ENCODE results near the gene ZBTB5. TPM values are rescaled to one million over a fixed set of nuclear protein-coding genes. Genes with fewer than 3 reads are reported as not detected.

ZBTB5 gene
- total and polyA plus RNA-seq, 2 experiments from 2014 or later: 1.8 to 8.3 TPM

- no peak overlapping the region for H2AFZ ChIP-seq
- WGBS, 2 experiments (ENCODE audit: low coverage in 1 of 2, low lambda C conversion rate in 2 of 2, missing lambda C conversion rate in 2 of 2): 71 to 74% methylated on average over 4 of the region's 4 CpGs
- H4K20me1 ChIP-seq (ENCODE audit: insufficient read depth): no peaks in the 10 kb centered on the region
- H3K9me2 ChIP-seq (ENCODE audit: insufficient read depth): no peaks in the 10 kb centered on the region
- H3K79me2 ChIP-seq (ENCODE audit: insufficient read depth): no peaks in the 10 kb centered on the region
- H3K4me2 ChIP-seq (ENCODE audit: unreplicated experiment): no peak overlapping the region
- H3F3A ChIP-seq (ENCODE audit: insufficient read depth): peaks cover 11% of the 10 kb centered on the region; the same call in 1 of the 2 replicates
- in situ Hi-C loops (cut with MboI): no loop called here
- peak; percentile 32 for DNase-seq
- H3K9me3 ChIP-seq (ENCODE audit: low read depth): no peaks in the 10 kb centered on the region
- H3K9ac ChIP-seq: no peak overlapping the region
- no peak for TF ChIP-seq EZH2 (IDR thresholded peaks at IDR 0.05; ENCODE audit: insufficient read depth, poor library complexity, severe bottlenecking)
- no peak for TF ChIP-seq EZH2phosphoT487 (IDR thresholded peaks at IDR 0.05; ENCODE audit: insufficient read depth, low read depth)
- no peaks in the 10 kb centered on the region for H3K36me3 ChIP-seq (ENCODE audit: low read depth)
- no peak overlapping the region for H3K27ac ChIP-seq
- H3K27me3 ChIP-seq (replicated peaks; ENCODE audit: insufficient read depth): no peaks in the 10 kb centered on the region
- no peak overlapping the region for H3K4me3 ChIP-seq
- peaks cover 15% of the 10 kb centered on the region; the same call in 1 of the 2 replicates for H3K4me1 ChIP-seq (ENCODE audit: insufficient read depth)
Measured at GRCh38 chr9:37413311-37413710, 51.9 kb downstream of the ZBTB5 start.

- TF ChIP-seq EZH2phosphoT487 (IDR thresholded peaks at IDR 0.05; ENCODE audit: insufficient read depth, low read depth): no peak
- H3F3A ChIP-seq (ENCODE audit: insufficient read depth): peaks cover 11% of the 10 kb centered on the region; the same call in 1 of the 2 replicates
- H3K4me1 ChIP-seq (ENCODE audit: insufficient read depth): peaks cover 15% of the 10 kb centered on the region; the same call in 1 of the 2 replicates
- no peak overlapping the region for H3K9ac ChIP-seq
- no peak overlapping the region for H3K4me3 ChIP-seq
- in situ Hi-C loops (cut with MboI): no loop called here
- H3K27ac ChIP-seq: no peak overlapping the region
- H3K9me2 ChIP-seq (ENCODE audit: insufficient read depth): no peaks in the 10 kb centered on the region
- H2AFZ ChIP-seq: no peak overlapping the region
- no peaks in the 10 kb centered on the region; the same call in 1 of the 2 replicates for H3K27me3 ChIP-seq (replicated peaks; ENCODE audit: insufficient read depth)
- 65 to 71% methylated on average over 17 of the region's 17 CpGs for WGBS, 2 experiments (ENCODE audit: low coverage in 1 of 2, low lambda C conversion rate in 2 of 2, missing lambda C conversion rate in 2 of 2)
- no peak for DNase-seq
- H3K36me3 ChIP-seq (ENCODE audit: low read depth): no peaks in the 10 kb centered on the region
- H3K4me2 ChIP-seq (ENCODE audit: unreplicated experiment): no peak overlapping the region
- H3K79me2 ChIP-seq (ENCODE audit: insufficient read depth): no peaks in the 10 kb centered on the region
- no peaks in the 10 kb centered on the region for H4K20me1 ChIP-seq (ENCODE audit: insufficient read depth)
- no peaks in the 10 kb centered on the region for H3K9me3 ChIP-seq (ENCODE audit: low read depth)
Measured at GRCh38 chr9:37412431-37413151, 52.7 kb downstream of the ZBTB5 start.

GRCh38 chr9:37410969-37411785 is 54.1 kb downstream of the ZBTB5 start:
- peaks cover 9% of the 10 kb centered on the region; the same call in 1 of the 2 replicates for H3F3A ChIP-seq (ENCODE audit: insufficient read depth)
- 76 to 80% methylated on average over 11 to 12 of the region's 13 CpGs for WGBS, 2 experiments (ENCODE audit: low coverage in 1 of 2, low lambda C conversion rate in 2 of 2, missing lambda C conversion rate in 2 of 2)
- peak; percentile 55 for DNase-seq
- H3K9ac ChIP-seq: no peak overlapping the region
- in situ Hi-C loops (cut with MboI): no loop called here
- no peak overlapping the region for H3K27ac ChIP-seq
- TF ChIP-seq EZH2phosphoT487 (IDR thresholded peaks at IDR 0.05; ENCODE audit: insufficient read depth, low read depth): no peak
- TF ChIP-seq EZH2 (IDR thresholded peaks at IDR 0.05; ENCODE audit: insufficient read depth, poor library complexity, severe bottlenecking): no peak
- no peaks in the 10 kb centered on the region for H3K36me3 ChIP-seq (ENCODE audit: low read depth)
- H3K27me3 ChIP-seq (replicated peaks; ENCODE audit: insufficient read depth): no peaks in the 10 kb centered on the region; the same call in 1 of the 2 replicates
- H3K4me1 ChIP-seq (ENCODE audit: insufficient read depth): peaks cover 15% of the 10 kb centered on the region; the same call in 1 of the 2 replicates
- no peaks in the 10 kb centered on the region for H3K79me2 ChIP-seq (ENCODE audit: insufficient read depth)
- H3K9me2 ChIP-seq (ENCODE audit: insufficient read depth): no peaks in the 10 kb centered on the region
- no peak overlapping the region for H3K4me3 ChIP-seq
- no peak overlapping the region for H3K4me2 ChIP-seq (ENCODE audit: unreplicated experiment)
- no peaks in the 10 kb centered on the region for H3K9me3 ChIP-seq (ENCODE audit: low read depth)
- H2AFZ ChIP-seq: no peak overlapping the region
- no peaks in the 10 kb centered on the region for H4K20me1 ChIP-seq (ENCODE audit: insufficient read depth)

- in situ Hi-C loops (cut with MboI): no loop called here
- Histone ChIP-seq H3K79me2 (ENCODE audit: insufficient read depth) (no peaks in the 10 kb centered on the region), H3K9me2 (ENCODE audit: insufficient read depth) (no peaks in the 10 kb centered on the region), H4K20me1 (ENCODE audit: insufficient read depth) (no peaks in the 10 kb centered on the region), H3K4me2 (ENCODE audit: unreplicated experiment) (no peak overlapping the region), H3F3A (ENCODE audit: insufficient read depth) (0 out of 2 replicates have a peak, but pooled peaks cover 2% of the 10 kb centered on the region), H3K4me1 (ENCODE audit: insufficient read depth) (peaks cover 8% of the 10 kb centered on the region; the same call in 1 of the 2 replicates), H3K9me3 (ENCODE audit: low read depth) (no peaks in the 10 kb centered on the region), H3K36me3 (ENCODE audit: low read depth) (no peaks in the 10 kb centered on the region), H3K9ac (no peak overlapping the region), H3K27me3 (replicated peaks; ENCODE audit: insufficient read depth) (no peaks in the 10 kb centered on the region; the same call in 1 of the 2 replicates), H3K4me3 (no peak overlapping the region), H2AFZ (no peak overlapping the region), H3K27ac (no peak overlapping the region)
- DNase-seq: no peak
- 85 to 86% methylated on average over 9 of the region's 9 CpGs for WGBS, 2 experiments (ENCODE audit: low coverage in 1 of 2, low lambda C conversion rate in 2 of 2, missing lambda C conversion rate in 2 of 2)
- no peak for TF ChIP-seq EZH2 (IDR thresholded peaks at IDR 0.05; ENCODE audit: insufficient read depth, poor library complexity, severe bottlenecking)
- TF ChIP-seq EZH2phosphoT487 (IDR thresholded peaks at IDR 0.05; ENCODE audit: insufficient read depth, low read depth): no peak
Measured at GRCh38 chr9:37410354-37410861, 54.8 kb downstream of the ZBTB5 start.

All from GM23248 (cell line).